ENCODE results near the gene ACTR10.

The ACTR10 gene

GRCh38 chr14:58191763-58192601 is 8.0 kb upstream of the ACTR10 start:
- TF ChIP-seq CTCF (IDR thresholded peaks at IDR 0.05; ENCODE audit: control insufficient read depth, extremely low read depth, insufficient read depth), result no peak
- DNase-seq (ENCODE audit: low read depth), result no peak
- H3K4me3 ChIP-seq (ENCODE audit: low read depth, low read length), result no peak overlapping the region

GRCh38 chr14:58193542-58193941 is 6.4 kb upstream of the ACTR10 start:
- DNase-seq (ENCODE audit: low read depth), result no peak
- no peak for TF ChIP-seq CTCF (IDR thresholded peaks at IDR 0.05; ENCODE audit: control insufficient read depth, extremely low read depth, insufficient read depth)
- H3K4me3 ChIP-seq (ENCODE audit: low read depth, low read length), result no peak overlapping the region

- H3K4me3 ChIP-seq (ENCODE audit: low read depth, low read length), result no peak overlapping the region
- TF ChIP-seq CTCF (IDR thresholded peaks at IDR 0.05; ENCODE audit: control insufficient read depth, extremely low read depth, insufficient read depth), result no peak
- DNase-seq (ENCODE audit: low read depth), result no peak
These were observed 3.8 kb upstream of the ACTR10 start for GRCh38 chr14:58196198-58196597.

- TF ChIP-seq CTCF (IDR thresholded peaks at IDR 0.05; ENCODE audit: control insufficient read depth, extremely low read depth, insufficient read depth), result no peak
- DNase-seq (ENCODE audit: low read depth), result no peak
These were observed 1.9 kb upstream of the ACTR10 start for GRCh38 chr14:58198086-58198485.

GRCh38 chr14:58200480-58200841 is 512 bp downstream of the ACTR10 start:
- peak overlapping the region; percentile 95 for H3K4me3 ChIP-seq (ENCODE audit: low read depth, low read length)
- no peak for DNase-seq (ENCODE audit: low read depth)
- TF ChIP-seq CTCF (IDR thresholded peaks at IDR 0.05; ENCODE audit: control insufficient read depth, extremely low read depth, insufficient read depth), result no peak

More at GRCh38 chr14:58198086-58198485, 1.9 kb upstream of the ACTR10 start:
- no peak overlapping the region for H3K4me3 ChIP-seq (ENCODE audit: low read depth, low read length)

GRCh38 chr14:58200846-58201245 is 897 bp downstream of the ACTR10 start:
- peak overlapping the region; percentile 95 for H3K4me3 ChIP-seq (ENCODE audit: low read depth, low read length)
- DNase-seq (ENCODE audit: low read depth), result no peak
- no peak for TF ChIP-seq CTCF (IDR thresholded peaks at IDR 0.05; ENCODE audit: control insufficient read depth, extremely low read depth, insufficient read depth)

- no peak overlapping the region for H3K4me3 ChIP-seq (ENCODE audit: low read depth, low read length)
- TF ChIP-seq CTCF (IDR thresholded peaks at IDR 0.05; ENCODE audit: control insufficient read depth, extremely low read depth, insufficient read depth), result no peak
- no peak for DNase-seq (ENCODE audit: low read depth)
These were observed 13.2 kb downstream of the ACTR10 start for GRCh38 chr14:58213176-58213575.

Measured in LNCaP clone FGC (cell line).